Esophagus squamous epithelium (tissue), 4 donors: ENCODE data around the gene MED17.

ENCODE experiments used
- POLR2A ChIP-seq, 4 donors: fragments of 450-650 bp; IDR thresholded peaks; one replicate each; pipeline ENCODE4 v1.6.1; 2017; ENCODE audit warnings: antibody characterized with exemption in 4 of 4, mild to moderate bottlenecking in 4 of 4, moderate library complexity in 3 of 4
- TF ChIP-seq, protein P1 (sequence below), 6 experiments: fragments of 450-650 bp in 4 of 6; fragments of 200-600 bp in 2 of 6; sonication (generic) in 2 of 6; IDR thresholded peaks; one replicate each; pipeline ENCODE4 v1.5.1; 2016 to 2019; ENCODE audit warnings: antibody characterized with exemption in 6 of 6, mild to moderate bottlenecking in 4 of 6, moderate library complexity in 4 of 6

- no peak for TF ChIP-seq POLR2A (IDR thresholded peaks at IDR 0.05)
- TF ChIP-seq, protein P1, sequence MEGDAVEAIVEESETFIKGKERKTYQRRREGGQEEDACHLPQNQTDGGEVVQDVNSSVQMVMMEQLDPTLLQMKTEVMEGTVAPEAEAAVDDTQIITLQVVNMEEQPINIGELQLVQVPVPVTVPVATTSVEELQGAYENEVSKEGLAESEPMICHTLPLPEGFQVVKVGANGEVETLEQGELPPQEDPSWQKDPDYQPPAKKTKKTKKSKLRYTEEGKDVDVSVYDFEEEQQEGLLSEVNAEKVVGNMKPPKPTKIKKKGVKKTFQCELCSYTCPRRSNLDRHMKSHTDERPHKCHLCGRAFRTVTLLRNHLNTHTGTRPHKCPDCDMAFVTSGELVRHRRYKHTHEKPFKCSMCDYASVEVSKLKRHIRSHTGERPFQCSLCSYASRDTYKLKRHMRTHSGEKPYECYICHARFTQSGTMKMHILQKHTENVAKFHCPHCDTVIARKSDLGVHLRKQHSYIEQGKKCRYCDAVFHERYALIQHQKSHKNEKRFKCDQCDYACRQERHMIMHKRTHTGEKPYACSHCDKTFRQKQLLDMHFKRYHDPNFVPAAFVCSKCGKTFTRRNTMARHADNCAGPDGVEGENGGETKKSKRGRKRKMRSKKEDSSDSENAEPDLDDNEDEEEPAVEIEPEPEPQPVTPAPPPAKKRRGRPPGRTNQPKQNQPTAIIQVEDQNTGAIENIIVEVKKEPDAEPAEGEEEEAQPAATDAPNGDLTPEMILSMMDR (IDR thresholded peaks at IDR 0.05), result no peak
These were observed 23.9 kb downstream of the MED17 start for GRCh38 chr11:93807980-93808379.
